ENCODE measurements around the gene PCAT6. TPM values are rescaled to one million over a fixed set of nuclear protein-coding genes. Genes with fewer than 3 reads are reported as not detected.

PCAT6 gene
- total RNA-seq, result not detected

DNA sequence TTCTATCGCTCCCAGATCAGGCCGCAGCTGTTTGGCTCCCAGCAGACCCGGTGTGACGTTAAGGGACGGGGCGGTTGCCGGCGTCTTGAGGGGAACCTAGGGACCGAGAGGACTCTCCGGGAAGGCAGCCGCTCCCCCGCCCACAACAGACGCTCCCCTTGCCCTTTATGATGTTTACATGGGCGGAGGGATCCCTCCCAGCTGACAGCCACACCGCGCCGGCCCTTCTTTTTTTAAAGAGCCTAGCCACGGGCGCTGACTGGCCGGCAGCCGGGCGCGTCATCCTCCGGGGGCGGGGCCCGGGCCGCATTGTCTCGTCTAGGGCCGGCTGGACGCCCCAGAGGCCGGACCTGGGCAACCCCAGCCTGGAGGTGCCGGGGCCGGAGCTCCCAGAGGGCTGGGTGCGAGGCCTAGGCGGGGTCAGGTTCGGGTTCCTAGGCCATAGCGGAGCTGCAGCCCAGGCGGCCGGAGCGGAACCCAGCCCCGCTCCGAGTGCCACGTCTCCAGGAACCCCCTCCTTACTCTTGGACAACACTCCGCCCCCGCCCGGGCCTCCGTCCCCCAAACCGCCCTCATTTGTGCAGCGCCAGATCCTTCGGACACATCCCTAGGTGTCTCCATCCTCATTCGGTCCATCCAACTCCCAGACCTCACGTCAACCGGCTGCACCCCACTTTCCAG, at the start of gene PCAT6:
PCAT6 (plus strand) TSS at position 340 of the 681 bp plus-strand sequence.
- Histone ChIP-seq H3K36me3 (no peaks in the 10 kb centered on the region), H3K4me1 (no peaks in the 10 kb centered on the region), H3K9me3 (no peaks in the 10 kb centered on the region), H3K27ac (peak within 1 kb of the TSS; percentile 83 to 85), H3K27me3 (no peaks in the 10 kb centered on the region), H3K4me3 (peak within 1 kb of the TSS; percentile 75 to 77)
- TF ChIP-seq, protein P1, sequence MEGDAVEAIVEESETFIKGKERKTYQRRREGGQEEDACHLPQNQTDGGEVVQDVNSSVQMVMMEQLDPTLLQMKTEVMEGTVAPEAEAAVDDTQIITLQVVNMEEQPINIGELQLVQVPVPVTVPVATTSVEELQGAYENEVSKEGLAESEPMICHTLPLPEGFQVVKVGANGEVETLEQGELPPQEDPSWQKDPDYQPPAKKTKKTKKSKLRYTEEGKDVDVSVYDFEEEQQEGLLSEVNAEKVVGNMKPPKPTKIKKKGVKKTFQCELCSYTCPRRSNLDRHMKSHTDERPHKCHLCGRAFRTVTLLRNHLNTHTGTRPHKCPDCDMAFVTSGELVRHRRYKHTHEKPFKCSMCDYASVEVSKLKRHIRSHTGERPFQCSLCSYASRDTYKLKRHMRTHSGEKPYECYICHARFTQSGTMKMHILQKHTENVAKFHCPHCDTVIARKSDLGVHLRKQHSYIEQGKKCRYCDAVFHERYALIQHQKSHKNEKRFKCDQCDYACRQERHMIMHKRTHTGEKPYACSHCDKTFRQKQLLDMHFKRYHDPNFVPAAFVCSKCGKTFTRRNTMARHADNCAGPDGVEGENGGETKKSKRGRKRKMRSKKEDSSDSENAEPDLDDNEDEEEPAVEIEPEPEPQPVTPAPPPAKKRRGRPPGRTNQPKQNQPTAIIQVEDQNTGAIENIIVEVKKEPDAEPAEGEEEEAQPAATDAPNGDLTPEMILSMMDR (IDR thresholded peaks at IDR 0.05), result peak in 1 of 4 experiments; percentile 5
- TF ChIP-seq POLR2A (IDR thresholded peaks at IDR 0.05), result peak; percentile 77 to 81
- peak; percentile 93 to 96 for DNase-seq
- intact Hi-C loops (cut with DNase I; ENCODE audit: low total_unique reads), result no loop called here

DNA sequence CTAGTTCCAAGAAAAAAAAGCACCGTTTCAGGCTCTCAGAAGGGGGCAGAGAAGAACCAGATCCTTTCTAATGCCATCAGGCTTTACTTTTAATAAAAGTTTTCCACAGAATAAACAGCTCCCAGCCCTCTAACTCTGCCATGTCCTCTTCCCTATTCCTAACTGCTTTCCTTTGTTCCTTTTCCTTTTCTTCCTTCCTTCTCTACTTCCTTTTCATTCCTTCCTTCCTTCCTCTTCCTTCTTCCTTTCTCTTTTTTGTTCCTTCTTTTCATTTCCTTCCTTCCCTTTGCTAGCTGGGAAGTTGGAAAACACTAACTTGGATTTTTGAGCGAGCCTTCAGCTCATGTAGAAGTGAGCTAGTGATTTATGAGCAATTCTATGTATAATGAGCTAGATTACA, 48.7 kb upstream of the PCAT6 start:
- DNase-seq, result no peak
- no peak overlapping the region for H3K4me3 ChIP-seq
- no peaks in the 10 kb centered on the region for H3K9me3 ChIP-seq
- TF ChIP-seq, protein P1 (IDR thresholded peaks at IDR 0.05), result no peak
- TF ChIP-seq POLR2A (IDR thresholded peaks at IDR 0.05), result no peak
- H3K4me1 ChIP-seq, result no peaks in the 10 kb centered on the region
- no peak overlapping the region for H3K27ac ChIP-seq
- intact Hi-C loops (cut with DNase I; ENCODE audit: low total_unique reads), result no loop called here
- no peaks in the 10 kb centered on the region for H3K27me3 ChIP-seq
- H3K36me3 ChIP-seq, result no peaks in the 10 kb centered on the region

DNA sequence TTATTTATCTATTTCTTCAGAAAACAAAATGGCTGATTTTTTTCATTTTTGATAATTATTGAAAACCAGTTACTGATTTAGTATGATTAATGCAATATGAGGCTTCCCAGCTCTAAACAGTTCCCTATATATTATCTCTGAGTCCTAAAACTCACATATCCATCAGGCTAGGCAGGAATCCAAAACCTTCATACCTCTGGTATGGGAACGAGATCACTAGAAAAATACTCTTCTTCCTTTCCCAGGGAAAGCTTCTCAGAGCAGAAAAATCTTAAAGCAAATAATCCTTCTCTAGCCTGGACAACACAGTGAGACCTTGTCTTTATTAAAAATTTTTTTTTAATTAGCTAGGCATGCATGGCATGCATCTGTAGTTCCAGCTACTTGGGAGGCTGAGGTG, 45.0 kb upstream of the PCAT6 start:
- Histone ChIP-seq H3K4me1 (no peaks in the 10 kb centered on the region), H3K4me3 (no peak overlapping the region), H3K27me3 (no peaks in the 10 kb centered on the region), H3K27ac (no peak overlapping the region), H3K36me3 (no peaks in the 10 kb centered on the region), H3K9me3 (no peaks in the 10 kb centered on the region)
- DNase-seq, result no peak
- intact Hi-C loops (cut with DNase I; ENCODE audit: low total_unique reads), result no loop called here
- TF ChIP-seq, protein P1 (IDR thresholded peaks at IDR 0.05), result no peak
- TF ChIP-seq POLR2A (IDR thresholded peaks at IDR 0.05), result no peak

DNA sequence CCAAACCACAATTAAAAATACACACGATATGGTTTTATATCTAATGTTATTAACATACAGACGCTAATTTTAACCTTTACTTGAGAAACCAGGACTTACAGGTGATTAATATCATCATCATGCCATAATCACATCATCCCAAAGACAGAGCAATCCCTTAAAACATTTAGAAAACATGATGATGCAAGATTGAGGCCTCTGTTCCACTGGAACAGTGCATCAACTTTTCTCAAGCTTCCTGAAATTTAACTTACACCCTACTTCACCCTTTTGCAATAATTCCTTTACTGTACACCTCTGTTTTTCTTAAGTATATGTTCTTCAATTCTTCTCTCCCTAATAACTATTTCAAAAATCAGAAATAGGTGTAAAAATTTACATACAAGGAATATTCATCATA, 40.6 kb upstream of the PCAT6 start:
- H3K27ac ChIP-seq, result no peak overlapping the region
- H3K4me1 ChIP-seq, result no peaks in the 10 kb centered on the region
- intact Hi-C loops (cut with DNase I; ENCODE audit: low total_unique reads), result no loop called here
- TF ChIP-seq, protein P1 (IDR thresholded peaks at IDR 0.05), result no peak
- TF ChIP-seq POLR2A (IDR thresholded peaks at IDR 0.05), result no peak
- no peak overlapping the region for H3K4me3 ChIP-seq
- no peak for DNase-seq
- H3K36me3 ChIP-seq, result no peaks in the 10 kb centered on the region
- H3K9me3 ChIP-seq, result no peaks in the 10 kb centered on the region
- H3K27me3 ChIP-seq, result no peaks in the 10 kb centered on the region

DNA sequence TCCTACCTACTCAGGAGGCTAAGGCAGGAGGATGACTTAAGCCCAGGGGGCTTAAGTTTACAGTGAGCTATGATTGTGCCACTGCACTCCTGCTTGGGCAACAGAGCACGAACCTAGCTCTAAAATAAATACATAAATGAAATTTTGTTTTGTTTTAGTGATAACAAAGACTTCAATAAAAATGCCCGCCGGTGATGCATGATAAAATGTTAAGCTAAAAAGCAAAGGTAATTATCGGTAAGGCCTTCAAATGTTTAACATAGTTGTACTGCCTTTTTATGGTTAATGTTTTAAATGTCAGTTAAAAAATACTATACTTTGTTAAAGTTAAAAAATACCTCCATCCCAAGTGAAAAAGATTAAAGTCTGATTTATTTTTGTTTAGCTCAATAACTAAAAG, 29.6 kb upstream of the PCAT6 start:
- Histone ChIP-seq H3K4me1 (no peaks in the 10 kb centered on the region), H3K27me3 (no peaks in the 10 kb centered on the region), H3K36me3 (no peaks in the 10 kb centered on the region), H3K27ac (no peak overlapping the region), H3K4me3 (no peak overlapping the region), H3K9me3 (no peaks in the 10 kb centered on the region)
- TF ChIP-seq POLR2A (IDR thresholded peaks at IDR 0.05), result no peak
- TF ChIP-seq, protein P1 (IDR thresholded peaks at IDR 0.05), result no peak
- DNase-seq, result no peak
- intact Hi-C loops (cut with DNase I; ENCODE audit: low total_unique reads), result no loop called here
